GM18498 (cell line): ENCODE measurements around the gene ETV1.
"Not testable (repeated sequence)": the region's sequence is repeated elsewhere in the genome, so short reads cannot be mapped to it uniquely, and the experiment has no call there.

ENCODE experiments used
- ATAC-seq: cut with Tn5 transposase; IDR thresholded peaks from one replicate; pipeline ENCODE4 v1.9.1; 2021; ENCODE audit warnings: mild to moderate bottlenecking, moderate library complexity; ENCODE audit not compliant: unreplicated experiment

Gene ETV1

DNA sequence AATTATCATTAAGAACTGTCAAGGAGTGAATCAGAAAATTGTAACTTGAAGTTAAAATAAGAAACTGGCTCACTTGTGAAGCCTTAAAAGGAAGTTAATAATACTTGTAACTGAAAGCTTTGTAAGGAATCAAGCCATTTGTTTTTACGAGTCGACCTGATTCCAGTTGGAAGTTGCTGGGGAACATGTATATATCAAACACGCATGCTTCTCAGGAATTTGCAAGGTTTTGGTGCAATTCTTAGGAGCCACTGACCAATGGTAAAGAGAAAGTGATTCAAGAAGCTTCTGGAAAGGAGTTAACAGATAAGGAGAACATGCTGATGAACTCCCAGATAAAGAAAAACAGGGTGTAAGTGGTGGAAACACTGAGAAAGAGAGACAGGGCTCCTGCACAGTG is 56.4 kb downstream of the ETV1 start:
- ATAC-seq = no peak

DNA sequence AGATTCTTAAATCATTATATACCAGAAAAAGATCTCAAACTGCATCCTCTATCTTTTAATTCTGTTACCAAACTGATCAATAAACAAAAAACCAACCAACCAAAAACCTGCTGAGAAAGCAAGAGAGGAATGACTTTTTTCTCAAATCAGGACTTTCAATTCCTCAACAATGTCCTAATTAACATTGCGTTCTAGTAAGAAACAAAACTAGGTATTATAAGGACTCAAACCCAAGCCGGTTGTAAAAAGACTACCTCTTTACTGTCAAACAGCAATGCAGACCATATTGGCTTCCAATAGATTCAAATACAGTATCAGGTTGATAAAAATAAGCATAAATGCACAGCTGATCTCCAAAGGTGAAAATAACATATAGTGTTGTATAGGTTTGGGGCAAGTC is 57.3 kb downstream of the ETV1 start:
- no peak for ATAC-seq

DNA sequence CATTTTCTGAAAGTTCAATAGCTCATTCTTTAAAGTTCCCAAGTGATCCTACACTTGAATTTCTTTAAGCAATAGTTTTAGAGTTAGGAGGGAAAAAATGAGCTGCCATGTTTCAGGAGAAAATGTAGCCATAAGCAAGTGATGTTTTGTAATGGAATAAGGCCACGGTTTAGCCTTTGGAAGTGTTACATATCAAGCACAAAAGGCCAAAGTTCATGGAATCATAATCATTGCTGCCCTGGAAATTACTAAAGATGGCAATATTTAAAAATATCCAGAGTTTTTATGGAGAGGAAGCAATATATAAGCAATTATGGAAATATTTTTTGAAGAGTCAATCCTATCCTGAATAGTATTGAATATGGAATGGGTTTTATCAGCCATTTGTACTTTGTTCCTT is 68.4 kb downstream of the ETV1 start:
- no peak for ATAC-seq

DNA sequence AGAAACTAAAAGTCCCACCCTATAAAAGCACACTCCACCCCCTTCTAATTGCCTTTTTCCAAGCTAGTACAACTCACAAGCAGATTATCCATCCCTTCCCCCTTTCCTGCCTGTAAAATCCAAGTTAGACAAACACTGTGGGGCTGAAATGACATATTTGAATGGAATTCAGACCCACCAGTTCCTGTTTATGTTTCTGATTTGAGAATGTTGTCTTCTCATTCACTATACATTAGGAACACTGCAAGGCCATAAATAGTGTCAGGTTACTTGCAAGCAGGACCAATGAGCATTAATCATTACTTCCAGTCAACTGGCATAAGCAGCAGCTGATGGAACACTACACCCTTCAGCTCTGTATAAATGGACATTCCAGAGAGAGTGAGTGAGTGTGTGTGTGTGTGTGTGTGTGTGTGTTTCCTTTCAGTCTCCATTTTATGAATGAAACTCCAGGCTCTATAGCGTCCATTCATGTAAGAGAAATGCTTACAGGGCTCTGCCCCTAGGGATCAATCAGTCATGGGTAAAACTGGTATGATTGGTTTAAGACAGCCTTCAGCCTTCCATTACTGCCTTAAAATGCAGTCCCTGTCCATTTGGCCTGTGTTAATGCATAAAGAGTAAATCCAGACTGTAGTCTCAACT is 69.3 kb downstream of the ETV1 start:
- ATAC-seq = no peak

DNA sequence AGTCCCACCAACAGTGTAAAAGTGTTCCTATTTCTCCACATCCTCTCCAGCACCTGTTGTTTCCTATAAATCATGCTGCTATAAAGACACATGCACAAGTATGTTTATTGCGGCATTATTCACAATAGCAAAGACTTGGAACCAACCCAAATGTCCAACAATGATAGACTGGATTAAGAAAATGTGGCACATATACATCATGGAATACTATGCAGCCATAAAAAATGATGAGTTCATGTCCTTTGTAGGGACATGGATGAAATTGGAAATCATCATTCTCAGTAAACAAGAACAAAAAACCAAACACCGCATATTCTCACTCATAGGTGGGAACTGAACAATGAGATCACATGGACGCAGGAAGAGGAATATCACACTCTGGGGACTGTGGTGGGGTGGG is 71.1 kb downstream of the ETV1 start:
- ATAC-seq = not testable (repeated sequence)

DNA sequence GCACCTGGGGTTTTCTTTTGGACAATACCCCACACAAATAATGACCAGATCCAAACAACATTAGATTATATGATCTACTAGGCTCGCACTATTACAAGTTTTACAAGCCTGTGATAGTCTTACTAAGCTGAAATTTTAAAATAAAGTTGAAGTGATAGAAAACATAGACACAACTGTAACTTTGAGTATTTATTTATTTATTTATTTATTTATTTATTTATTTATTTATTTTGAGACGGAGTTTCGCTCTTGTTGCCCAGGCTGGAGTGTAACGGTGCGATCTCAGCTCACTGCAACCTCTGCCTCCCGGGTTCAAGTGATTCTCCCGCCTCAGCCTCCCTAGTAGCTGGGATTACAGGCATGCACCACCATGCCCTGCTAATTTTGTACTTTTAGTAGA is 72.4 kb downstream of the ETV1 start:
- not testable (repeated sequence) for ATAC-seq

DNA sequence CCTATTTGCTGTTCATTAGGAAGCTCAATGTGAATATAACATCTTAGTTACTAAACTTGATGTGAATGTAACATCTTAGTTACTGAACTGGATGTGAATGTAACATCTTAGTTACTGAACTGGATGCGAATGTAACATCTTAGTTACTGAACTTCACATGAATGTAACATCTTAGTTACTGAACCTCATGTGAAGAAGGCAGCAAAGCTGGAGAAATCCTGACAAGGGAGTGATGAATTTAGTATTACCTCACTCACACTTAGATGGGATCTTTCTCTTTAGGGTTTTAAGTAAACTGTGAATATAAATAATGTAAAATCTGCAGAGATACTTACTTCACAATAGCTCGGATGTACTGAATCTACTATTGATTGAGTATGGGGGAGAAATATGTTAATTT is 73.6 kb downstream of the ETV1 start:
- ATAC-seq = no peak

DNA sequence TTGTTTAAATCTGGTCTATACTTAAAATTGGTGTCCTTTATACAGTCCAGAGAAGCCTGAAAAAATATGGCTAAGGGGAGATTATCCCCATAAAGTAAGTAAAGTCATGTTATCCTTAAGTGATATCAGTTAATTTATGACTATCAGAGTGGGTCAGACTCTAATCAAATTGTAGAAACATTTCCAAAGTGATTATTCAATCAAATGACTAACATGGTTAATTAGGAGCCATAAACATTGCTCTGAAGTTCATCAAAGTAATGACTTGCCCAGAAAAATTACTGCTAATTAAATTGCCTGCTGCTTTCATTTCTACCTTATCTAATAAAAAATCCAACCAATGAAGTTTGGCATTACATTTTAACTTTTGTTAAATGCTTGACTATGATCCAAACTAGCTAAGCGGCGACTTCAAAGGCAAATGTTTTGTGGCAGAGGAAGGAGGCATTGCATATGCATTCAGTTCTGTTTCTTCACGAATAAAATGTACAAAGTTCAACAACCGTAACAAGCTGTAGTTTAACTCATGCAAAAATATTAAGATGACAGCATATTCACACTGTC is 76.7 kb downstream of the ETV1 start:
- no peak for ATAC-seq

DNA sequence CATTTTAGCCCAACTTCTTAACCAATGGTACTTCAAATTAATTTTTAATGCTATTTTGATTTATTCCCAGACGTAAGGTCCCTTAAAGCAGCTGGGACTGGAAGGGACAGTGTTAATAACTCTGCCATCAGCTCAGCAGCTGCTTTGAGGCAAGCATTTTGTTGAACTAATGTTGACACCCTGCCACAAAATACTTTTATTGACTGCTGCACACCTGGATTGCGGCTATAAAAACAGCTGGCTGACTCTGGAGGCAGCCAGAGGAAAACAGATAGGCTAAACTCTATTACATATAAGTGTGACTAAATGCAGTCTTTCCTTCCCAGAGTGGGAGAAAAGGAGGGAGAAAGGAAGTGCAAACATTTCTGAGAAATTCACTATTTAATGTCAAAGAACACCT is 77.6 kb downstream of the ETV1 start:
- ATAC-seq = no peak

DNA sequence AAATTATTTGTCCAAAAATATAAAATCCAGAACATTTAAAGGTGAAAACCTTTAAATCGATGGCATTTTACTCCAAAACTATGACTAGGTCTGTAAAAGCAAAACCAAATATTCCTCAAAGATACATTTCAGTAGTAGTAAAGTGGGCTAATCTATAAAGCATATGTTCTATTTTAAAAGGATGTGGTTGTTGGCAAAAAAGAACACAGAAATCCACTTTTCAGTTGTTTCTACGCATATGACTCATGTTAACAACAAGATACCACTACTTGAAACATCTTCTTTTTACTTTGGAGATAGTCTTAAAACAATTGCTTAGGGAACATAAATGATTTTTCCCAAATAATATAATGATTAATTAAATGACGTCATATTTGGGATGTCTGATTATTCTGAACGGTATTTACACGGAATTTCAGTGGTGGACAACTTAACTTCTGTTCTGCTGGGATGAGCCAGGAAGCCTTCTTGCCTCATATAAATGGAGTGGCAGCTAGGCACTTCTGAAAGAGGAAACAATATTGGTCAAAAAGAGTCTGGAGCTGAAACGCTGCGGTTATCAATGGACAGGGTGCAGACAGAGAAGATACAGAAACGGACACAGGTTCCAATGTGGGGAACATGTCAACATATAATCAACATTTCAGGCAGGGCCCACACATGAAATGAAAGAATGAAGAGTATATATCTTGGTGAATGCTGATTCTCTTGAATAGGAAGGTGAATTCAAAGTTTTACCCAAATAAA is 78.5 kb downstream of the ETV1 start:
- ATAC-seq = no peak

DNA sequence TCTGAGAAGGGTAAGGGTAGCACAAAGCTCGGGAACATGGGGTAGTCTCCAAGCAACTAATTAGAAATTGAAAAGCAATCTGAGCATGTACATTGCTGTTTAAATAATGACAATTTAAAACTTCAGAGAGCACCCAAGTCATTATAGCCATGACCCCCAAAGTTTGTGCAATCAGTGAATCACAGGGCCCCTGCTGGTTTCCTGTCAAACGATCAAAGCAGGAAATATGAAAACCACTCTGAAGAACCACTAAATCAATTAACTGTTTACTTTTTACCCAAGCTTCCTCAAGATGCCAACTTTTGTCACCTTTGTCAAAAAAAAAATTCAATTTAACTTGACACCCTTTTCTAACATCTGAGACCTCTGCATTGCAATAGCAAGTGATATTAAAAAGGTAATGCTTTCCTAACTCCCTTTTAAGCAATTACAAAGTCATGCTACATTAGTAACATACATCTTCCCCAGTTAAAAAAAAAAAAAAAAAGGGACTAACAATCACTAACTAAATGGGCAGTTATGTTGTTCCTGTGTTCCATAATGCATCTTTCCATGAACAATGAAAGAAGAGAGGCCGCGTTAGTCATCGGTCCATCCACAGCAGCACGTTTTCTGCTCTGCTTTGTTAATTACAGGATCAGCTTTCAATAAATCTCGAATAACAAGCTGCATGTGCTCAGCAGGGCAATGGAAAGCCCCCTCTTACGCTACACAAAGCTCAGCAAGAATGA is 80.6 kb downstream of the ETV1 start:
- no peak for ATAC-seq

DNA sequence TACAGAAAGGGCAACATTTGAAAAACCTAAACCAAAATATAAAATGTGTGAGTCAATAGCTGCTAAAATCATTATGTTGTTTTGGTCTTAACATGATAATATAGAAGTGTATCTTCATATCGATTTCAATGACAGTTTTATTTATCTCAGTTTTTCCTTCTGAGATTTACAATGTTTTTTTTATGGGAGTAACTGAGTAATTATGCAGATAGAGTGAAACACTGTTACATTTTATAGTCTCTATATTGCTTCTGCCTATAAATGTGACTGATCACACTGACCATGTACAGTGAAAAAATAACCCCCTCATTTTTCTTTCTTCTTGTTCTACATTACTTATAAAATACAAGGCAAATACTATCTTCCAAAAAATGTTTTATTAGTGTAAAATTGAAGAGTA is 81.6 kb downstream of the ETV1 start:
- ATAC-seq = no peak

DNA sequence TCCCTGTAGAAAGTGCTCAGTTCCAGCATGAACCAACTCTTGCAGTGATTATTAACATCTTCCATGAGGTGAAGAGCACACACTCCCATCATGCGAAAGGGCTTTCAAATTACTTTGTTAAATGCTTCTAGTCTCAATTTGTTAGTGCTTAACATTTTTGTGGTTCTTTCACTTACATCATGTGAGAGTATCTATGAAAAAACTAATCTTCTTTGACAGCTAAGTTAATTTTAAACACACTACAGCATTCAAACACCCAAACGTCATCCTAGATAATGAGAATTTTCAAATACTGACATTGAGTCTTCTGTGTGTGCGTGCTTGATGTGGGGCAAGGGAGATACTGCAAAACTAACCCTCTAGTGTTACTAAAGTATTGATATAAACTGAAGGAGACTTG is 84.8 kb downstream of the ETV1 start:
- ATAC-seq = no peak

DNA sequence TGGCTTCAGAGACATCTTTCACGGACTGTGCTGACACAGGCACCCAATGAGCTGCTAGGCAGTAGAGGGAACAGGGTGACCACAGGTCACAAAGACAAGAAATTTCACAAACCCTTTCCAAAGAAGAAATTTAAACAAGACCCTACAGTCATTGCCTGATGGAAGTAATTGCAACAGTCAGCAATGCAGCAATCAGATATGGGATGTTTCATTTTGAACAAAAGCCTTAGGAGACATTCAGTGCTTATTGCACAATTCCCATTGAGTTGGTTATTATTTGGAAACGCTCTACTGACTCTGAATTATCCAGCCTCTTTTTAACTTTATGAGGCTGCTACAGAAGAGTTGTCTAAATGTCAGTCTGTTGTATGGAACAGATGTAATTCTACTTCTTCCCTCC is 85.5 kb downstream of the ETV1 start:
- ATAC-seq = no peak

DNA sequence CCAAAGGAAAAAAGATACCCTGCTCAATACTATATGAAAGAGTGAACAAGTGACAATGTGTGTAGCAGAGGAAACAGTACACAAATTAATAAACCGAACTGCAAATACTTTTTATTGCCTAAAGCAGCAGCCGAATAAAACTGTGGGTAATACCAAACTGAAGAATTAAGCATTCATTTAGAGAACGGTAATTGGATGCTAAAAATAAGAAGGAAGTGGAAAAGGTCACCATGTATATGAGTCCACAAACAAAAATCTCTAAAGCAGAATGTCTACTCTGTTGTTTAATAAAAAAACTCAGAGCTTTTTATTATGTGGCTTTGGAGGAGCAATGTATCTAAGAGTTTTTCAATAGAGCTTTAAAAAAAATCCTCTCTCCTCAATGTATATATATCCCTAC is 87.9 kb downstream of the ETV1 start:
- no peak for ATAC-seq

DNA sequence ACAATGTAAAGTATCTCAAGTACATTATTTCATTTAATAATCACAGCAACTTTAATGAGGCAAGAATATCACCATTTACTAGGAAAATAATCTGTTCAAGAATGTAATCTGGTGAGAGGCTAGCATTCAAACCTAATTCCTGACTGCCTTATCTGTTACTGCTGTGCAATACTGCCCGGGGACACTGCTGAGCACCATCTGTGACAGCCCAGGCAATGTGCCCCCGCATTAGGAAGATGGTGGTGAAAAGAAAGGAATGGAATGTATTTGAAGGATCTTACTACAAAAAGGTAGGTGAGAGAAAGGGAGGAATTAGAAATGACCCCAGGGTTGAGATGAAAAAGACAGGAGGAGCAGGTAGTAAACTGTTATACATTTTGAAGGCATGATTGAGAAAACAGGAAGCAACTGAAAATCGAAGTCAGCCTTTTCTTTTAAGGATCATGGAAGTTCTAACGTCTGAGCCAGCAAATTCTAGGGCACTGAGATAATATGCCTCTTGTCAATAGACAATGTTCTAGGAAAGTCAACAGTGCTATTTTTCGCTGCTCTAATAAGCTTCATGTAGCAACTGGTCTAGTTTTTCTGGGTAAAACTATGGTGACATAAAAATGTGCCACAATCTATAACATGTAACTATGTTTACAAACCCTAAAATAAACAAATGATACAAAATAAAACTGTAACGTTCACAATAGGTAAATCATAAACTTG is 90.4 kb downstream of the ETV1 start:
- no peak for ATAC-seq

DNA sequence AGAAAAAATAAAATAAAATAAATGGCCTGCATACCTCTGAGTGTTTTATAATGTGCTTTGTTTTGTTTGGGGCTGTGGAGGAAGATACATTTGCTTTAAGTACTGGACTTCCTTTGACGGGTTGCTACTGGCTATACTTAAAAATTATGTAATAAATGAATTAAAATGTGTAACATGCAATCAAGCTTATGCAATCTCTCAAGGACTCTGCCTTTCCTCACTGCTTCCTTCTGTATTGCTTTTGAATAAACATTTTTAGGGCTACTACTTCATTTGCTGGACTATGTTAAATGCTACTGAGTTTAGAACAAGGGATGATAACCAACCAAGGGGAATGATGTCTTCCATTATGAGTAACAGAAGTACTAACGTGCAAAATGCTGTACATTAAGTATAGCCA is 91.6 kb downstream of the ETV1 start:
- ATAC-seq = no peak

DNA sequence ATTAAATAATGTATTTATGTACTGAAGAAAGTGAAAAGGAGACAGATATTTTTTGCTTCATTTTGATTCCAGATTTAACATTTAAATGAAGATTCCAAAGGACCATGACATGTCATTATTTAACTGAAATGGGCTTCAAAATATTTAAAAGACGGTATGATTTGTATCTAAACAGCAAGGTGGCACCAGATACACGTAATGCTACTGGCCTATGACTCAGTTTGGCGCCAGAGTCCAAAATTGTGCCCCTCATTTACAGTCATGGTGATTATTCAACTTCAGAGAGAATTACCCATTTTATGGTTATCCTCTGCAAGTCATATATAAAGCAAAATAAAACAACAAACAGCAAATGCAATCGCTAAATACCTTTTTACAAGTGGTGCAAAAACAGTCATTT is 94.5 kb downstream of the ETV1 start:
- ATAC-seq = no peak

DNA sequence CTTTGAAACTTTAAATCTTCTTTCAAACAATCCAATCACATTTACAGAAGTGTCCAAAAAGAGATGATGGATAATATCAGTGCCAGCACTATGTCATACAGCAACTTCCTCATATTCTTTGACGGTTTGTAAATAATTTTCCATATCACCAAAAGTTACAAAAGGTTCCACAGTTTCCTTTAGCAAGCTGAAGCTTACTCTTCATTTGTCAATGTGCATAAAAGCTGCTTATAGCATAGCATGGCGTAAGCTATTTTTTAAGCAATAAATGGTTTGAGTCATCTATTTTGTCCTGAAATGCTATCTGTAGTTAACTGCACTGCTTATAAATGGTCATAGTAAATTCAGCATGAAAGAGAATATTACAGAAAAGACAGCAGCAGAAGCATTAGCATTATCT is 95.1 kb downstream of the ETV1 start:
- no peak for ATAC-seq

DNA sequence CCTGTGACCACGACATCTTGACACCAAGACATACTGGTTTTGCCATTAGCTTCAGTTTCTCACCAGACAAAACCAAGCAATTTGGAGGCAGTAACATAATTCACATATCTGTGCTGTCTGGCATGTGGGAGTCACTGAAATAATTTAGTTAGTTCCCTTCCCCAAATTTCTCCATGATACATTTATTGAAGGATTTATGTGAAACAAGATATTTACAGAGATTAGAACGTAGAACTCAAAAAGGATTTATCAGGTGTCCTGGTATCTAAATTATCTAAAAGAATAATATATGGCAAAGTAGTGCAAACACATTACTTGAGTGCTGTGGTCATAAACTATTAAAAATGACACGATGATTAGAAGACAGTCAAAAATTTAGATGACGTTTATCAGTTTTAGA is 98.7 kb downstream of the ETV1 start:
- ATAC-seq = no peak

DNA sequence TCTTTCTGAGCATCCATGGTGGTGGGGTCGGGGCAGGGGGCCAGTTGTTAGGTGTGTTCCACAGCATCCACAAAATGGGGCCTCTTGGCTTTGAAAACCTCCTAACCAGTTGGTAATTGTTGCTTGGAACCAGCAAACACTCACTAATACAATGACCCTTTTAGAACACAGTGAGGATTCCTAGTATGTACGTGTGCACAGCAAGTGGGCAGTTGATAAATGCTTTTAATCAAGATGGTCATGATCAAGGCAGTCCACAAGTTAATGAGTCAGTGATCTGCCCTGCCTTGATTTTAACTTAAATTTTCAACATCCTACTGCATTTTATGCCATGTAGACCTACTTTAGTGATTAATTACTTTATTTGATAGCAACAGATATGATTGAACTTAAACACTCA is 103.1 kb downstream of the ETV1 start:
- no peak for ATAC-seq
